K562 (cell line): ENCODE results near the gene YIF1A. TPM values are rescaled to one million over a fixed set of nuclear protein-coding genes. Genes with fewer than 3 reads are reported as not detected.

Source experiments
- BRD9 ChIP-seq: fragments of 450-650 bp; IDR thresholded peaks from 2 replicates; pipeline ENCODE4 v1.6.1; 2018; ENCODE audit warnings: low read depth; ENCODE audit not compliant: partially characterized antibody
- CBX2 ChIP-seq: fragments of 200-600 bp; sonication (generic); IDR thresholded peaks from one replicate; pipeline ENCODE4 v1.6.1; 2012; ENCODE audit warnings: mild to moderate bottlenecking, low read length, inconsistent platforms; ENCODE audit not compliant: insufficient read depth, poor library complexity, severe bottlenecking
- CTCFL ChIP-seq: IDR thresholded peaks from 2 replicates; pipeline ENCODE4 v1.6.1; 2011; ENCODE audit warnings: borderline replicate concordance, low read depth, mild to moderate bottlenecking, moderate library complexity, low read length; ENCODE audit not compliant: insufficient read depth, poor library complexity, severe bottlenecking
- ELF2 ChIP-seq: fragments of 250-450 bp; sonication (Bioruptor Pico); IDR thresholded peaks from 2 replicates; pipeline ENCODE4 v1.5.0; 2021; ENCODE audit warnings: mild to moderate bottlenecking
- ESRRA ChIP-seq: fragments of 450-650 bp; IDR thresholded peaks from 2 replicates; pipeline ENCODE4 v1.6.1; 2014; ENCODE audit warnings: low read depth, mild to moderate bottlenecking, moderate library complexity, borderline replicate concordance
- FOXK1 ChIP-seq: sonication (generic); formaldehyde crosslinking; IDR thresholded peaks from 2 replicates; pipeline ENCODE4 v1.8.0; 2022; ENCODE audit warnings: missing genetic modification reagents, mild to moderate bottlenecking, borderline replicate concordance
- GATAD2B ChIP-seq: fragments of 450-650 bp; IDR thresholded peaks from 2 replicates; pipeline ENCODE4 v1.6.1; 2017; ENCODE audit warnings: mild to moderate bottlenecking, borderline replicate concordance
- GTF2A2 ChIP-seq: IDR thresholded peaks from 2 replicates; pipeline ENCODE4 v1.6.1; 2016; ENCODE audit warnings: mild to moderate bottlenecking, missing genetic modification characterization, missing compliant biosample characterization
- HMG20B ChIP-seq: fragments of 250-450 bp; sonication (Bioruptor Pico); IDR thresholded peaks from 2 replicates; pipeline ENCODE4 v1.5.0; 2021; ENCODE audit warnings: mild to moderate bottlenecking
- KLF6 ChIP-seq: fragments of 250-450 bp; sonication (Bioruptor Pico); IDR thresholded peaks from 2 replicates; pipeline ENCODE4 v1.4.0; 2020; ENCODE audit warnings: mild to moderate bottlenecking, moderate library complexity, borderline replicate concordance
- MEIS2 ChIP-seq: fragments of 450-650 bp; IDR thresholded peaks from 2 replicates; pipeline ENCODE4 v1.6.1; 2014; ENCODE audit warnings: mild to moderate bottlenecking; ENCODE audit not compliant: partially characterized antibody
- NFE2 ChIP-seq: IDR thresholded peaks from 2 replicates; pipeline ENCODE4 v1.6.1; 2014; ENCODE audit warnings: antibody characterized with exemption, low read depth
- NRF1 ChIP-seq, 2 experiments: fragments of 450-650 bp; IDR thresholded peaks in 1 of 2; conservative IDR thresholded peaks in 1 of 2; 2 replicates each; pipeline ENCODE4 v1.6.1; 2014; ENCODE audit warnings: mild to moderate bottlenecking in 2 of 2
- PHTF2 ChIP-seq: fragments of 250-450 bp; sonication (Bioruptor Pico); IDR thresholded peaks from 2 replicates; pipeline ENCODE4 v1.5.0; 2021; ENCODE audit warnings: mild to moderate bottlenecking
- POU5F1 ChIP-seq: fragments of 150-350 bp; IDR thresholded peaks from 2 replicates; pipeline ENCODE4 v1.6.1; 2014; ENCODE audit warnings: borderline replicate concordance, low read length, low read depth, mild to moderate bottlenecking; ENCODE audit not compliant: partially characterized antibody
- SMAD1 ChIP-seq: fragments of 150-350 bp; IDR thresholded peaks from 2 replicates; pipeline ENCODE4 v1.6.1; 2014; ENCODE audit warnings: low read length, low read depth; ENCODE audit not compliant: partially characterized antibody
- SP1 ChIP-seq: sonication (generic); formaldehyde crosslinking; IDR thresholded peaks from 2 replicates; pipeline ENCODE4 v1.8.1; 2022; ENCODE audit warnings: mild to moderate bottlenecking, missing genetic modification reagents
- TCF3 ChIP-seq: sonication (generic); formaldehyde crosslinking; IDR thresholded peaks from 2 replicates; pipeline ENCODE4 v1.4.0; 2020; ENCODE audit warnings: mild to moderate bottlenecking, missing genetic modification reagents
- TFAP4 ChIP-seq: sonication (generic); formaldehyde crosslinking; IDR thresholded peaks from 2 replicates; pipeline ENCODE4 v1.8.0; 2022; ENCODE audit warnings: missing genetic modification reagents, mild to moderate bottlenecking, moderate library complexity, borderline replicate concordance
- U2AF2 ChIP-seq: fragments of 200-400 bp; formaldehyde crosslinking; optimal IDR thresholded peaks from 2 replicates; pipeline ENCODE3; 2017; ENCODE audit warnings: low read depth, mild to moderate bottlenecking, low read length
- ZKSCAN1 ChIP-seq: fragments of 150-350 bp; IDR thresholded peaks from 2 replicates; pipeline ENCODE4 v1.6.1; 2016; ENCODE audit warnings: low read depth, low read length
- ZNF232 ChIP-seq: sonication (generic); formaldehyde crosslinking; IDR thresholded peaks from 2 replicates; pipeline ENCODE4 v1.8.0; 2022; ENCODE audit warnings: mild to moderate bottlenecking, missing genetic modification reagents
- ZNF280A ChIP-seq: fragments of 450-650 bp; IDR thresholded peaks from 2 replicates; pipeline ENCODE4 v1.6.1; 2018; ENCODE audit warnings: mild to moderate bottlenecking, low read depth; ENCODE audit not compliant: partially characterized antibody
- ZNF830 ChIP-seq: fragments of 250-450 bp; sonication (Bioruptor Pico); IDR thresholded peaks from 2 replicates; pipeline ENCODE4 v1.5.0; 2021; ENCODE audit warnings: mild to moderate bottlenecking
- polyA plus RNA-seq, 8 experiments: library from polyadenylated mRNA; depleted of rRNA in 4 of 8; stranded (reverse) in 5 of 8; unstranded in 3 of 8; fragments of >200 nt; fragmentation: Nextera tagmentation in 2 of 8; fragmentation: Illumina TruSeq in 1 of 8; extraction: Ambion mirVana in 2 of 8; extraction: Trizol in 1 of 8; gene quantifications; 2 replicates each; pipeline versions ENCODE4 v1.2.1 to v1.2.3, GENCODE V29; 2011 to 2014; ENCODE audit warnings: inconsistent platforms in 1 of 8, missing spikeins in 1 of 8
- total RNA-seq, 7 experiments: library from RNA; depleted of rRNA in 6 of 7; stranded (reverse); fragments of >200 nt in 6 of 7; fragmentation: Illumina TruSeq in 2 of 7; extraction: Trizol in 2 of 7; gene quantifications; 2 replicates each; pipeline versions ENCODE4 v1.2.1 to v1.2.3, GENCODE V29; 2011 to 2021; ENCODE audit warnings: low replicate concordance in 1 of 7

Gene YIF1A
- total and polyA plus RNA-seq, 9 of the 15 experiments (the other 6 are each of a cell fraction or from before 2014, with no cell fraction given): 8.6 to 121 (median 77.2) TPM

GRCh38 chr11:66328302-66329144, 39.6 kb upstream of the YIF1A start (continued):
- TF ChIP-seq BRD9 (peak; percentile 90), U2AF2 (no peak), PHTF2 (CRISPR knock-in tag) (no peak), ELF2 (no peak), ESRRA (0 out of 2 replicates have a peak, but pooled peaks have one; percentile 34), ZNF280A (no peak), CBX2 (no peak), POU5F1 (no peak), HMG20B (CRISPR knock-in tag) (no peak), CTCFL (peak; percentile 73), NRF1 (conservative IDR thresholded peaks at IDR 0.05 in 1 of 2, IDR thresholded peaks at IDR 0.05 in 1 of 2) (peak in 1 of 2 experiments; percentile 30; a peak in 1 of 4 replicates), KLF6 (peak; percentile 46; the same call in 1 of the 2 replicates), TFAP4 (CRISPR knock-in tag) (peak; percentile 66; the same call in 1 of the 2 replicates), GATAD2B (no peak; the same call in 1 of the 2 replicates), ZKSCAN1 (no peak), NFE2 (no peak), FOXK1 (CRISPR knock-in tag) (0 out of 2 replicates have a peak, but pooled peaks have one; percentile 18), TCF3 (CRISPR knock-in tag) (peak; percentile 24; the same call in 1 of the 2 replicates), GTF2A2 (tag) (no peak), MEIS2 (no peak), ZNF830 (CRISPR knock-in tag) (no peak), SMAD1 (no peak), SP1 (peak; percentile 89), ZNF232 (CRISPR knock-in tag) (no peak)
